Measurements from ENCODE around the gene HS2ST1. TPM values are rescaled to one million over a fixed set of nuclear protein-coding genes. Genes with fewer than 3 reads are reported as not detected.
A peak's percentile ranks its signal among the peaks of the same experiment; 100 is the strongest.

The HS2ST1 gene
- polyA plus RNA-seq, 1 donor (not counting 4 experiments of a cell fraction or from before 2014, with no cell fraction given): 18.7 TPM

GRCh38 chr1:86913399-86913895, 988 bp upstream of the HS2ST1 start:
- Histone ChIP-seq H3K9ac (ENCODE audit: control insufficient read depth, extremely low read depth, insufficient read depth, low read length) (peak overlapping the region; percentile 100), H3K4me1 (ENCODE audit: control insufficient read depth, extremely low read depth, insufficient read depth, low read length) (peaks cover 9% of the 10 kb centered on the region), H3K27ac (ENCODE audit: control insufficient read depth, insufficient read depth, low read length) (peak overlapping the region; percentile 100), H4K20me1 (ENCODE audit: control insufficient read depth, extremely low read depth, insufficient read depth, low read length) (peaks cover 3% of the 10 kb centered on the region), H3K4me3 (ENCODE audit: control insufficient read depth in 2 of 3, extremely low read depth in 1 of 3, insufficient read depth in 2 of 3, low read depth in 1 of 3, low read length in 3 of 3) (peak overlapping the region; percentile 78 to 100 (median 100)), H3K9me1 (ENCODE audit: control insufficient read depth, extremely low read depth, insufficient read depth, low read length) (no peaks in the 10 kb centered on the region), H3K4me2 (ENCODE audit: control insufficient read depth, extremely low read depth, insufficient read depth, low read depth, low read length) (peak overlapping the region; percentile 89), H3K36me3 (ENCODE audit: control insufficient read depth in 2 of 2, extremely low read depth in 1 of 2, insufficient read depth in 2 of 2, low read length in 2 of 2) (peaks cover 0 to 17% of the 10 kb centered on the region in 2 experiments), H3K79me2 (ENCODE audit: control insufficient read depth, insufficient read depth, low read length) (peaks cover 88% of the 10 kb centered on the region), H3K27me3 (ENCODE audit: control insufficient read depth, extremely low read depth, insufficient read depth, low read length) (no peaks in the 10 kb centered on the region), H3K9me3 (ENCODE audit: control insufficient read depth, low read depth, low read length) (no peaks in the 10 kb centered on the region), H2AFZ (ENCODE audit: control insufficient read depth, low read length) (peak overlapping the region; percentile 100)
- FAIRE-seq (peak; percentile 39), DNase-seq (ENCODE audit: low read depth, low spot score) (no peak)
- TF ChIP-seq EZH2 (IDR thresholded peaks at IDR 0.05; ENCODE audit: low read length): no peak
- no peak for TF ChIP-seq CTCF (optimal IDR thresholded peaks at IDR 0.05 in 1 of 3, IDR thresholded peaks at IDR 0.05 in 1 of 3, conservative IDR thresholded peaks at IDR 0.05 in 1 of 3; ENCODE audit: extremely low read depth in 1 of 3, insufficient read depth in 2 of 3, low read length in 3 of 3)
- dilution Hi-C loops (cut with MboI; ENCODE audit: extremely low pct_ligation_motif_present, low sequenced_read_pairs): no loop called here

- TF ChIP-seq CTCF (optimal IDR thresholded peaks at IDR 0.05 in 1 of 3, IDR thresholded peaks at IDR 0.05 in 1 of 3, conservative IDR thresholded peaks at IDR 0.05 in 1 of 3; ENCODE audit: extremely low read depth in 1 of 3, insufficient read depth in 2 of 3, low read length in 3 of 3) (no peak), EZH2 (IDR thresholded peaks at IDR 0.05; ENCODE audit: low read length) (no peak)
- H4K20me1 ChIP-seq (ENCODE audit: control insufficient read depth, extremely low read depth, insufficient read depth, low read length): peaks cover 3% of the 10 kb centered on the region
- peak within 1 kb of the TSS; percentile 100 for H3K9ac ChIP-seq (ENCODE audit: control insufficient read depth, extremely low read depth, insufficient read depth, low read length)
- peak; percentile 99 for DNase-seq (ENCODE audit: low read depth, low spot score)
- peak; percentile 67 for FAIRE-seq
- peak within 1 kb of the TSS; percentile 100 for H3K27ac ChIP-seq (ENCODE audit: control insufficient read depth, insufficient read depth, low read length)
- H3K27me3 ChIP-seq (ENCODE audit: control insufficient read depth, extremely low read depth, insufficient read depth, low read length): no peaks in the 10 kb centered on the region
- H3K9me3 ChIP-seq (ENCODE audit: control insufficient read depth, low read depth, low read length): no peaks in the 10 kb centered on the region
- H3K4me1 ChIP-seq (ENCODE audit: control insufficient read depth, extremely low read depth, insufficient read depth, low read length): peaks cover 9% of the 10 kb centered on the region
- no peaks in the 10 kb centered on the region for H3K9me1 ChIP-seq (ENCODE audit: control insufficient read depth, extremely low read depth, insufficient read depth, low read length)
- peak within 1 kb of the TSS; percentile 92 to 100 (median 100) for H3K4me3 ChIP-seq (ENCODE audit: control insufficient read depth in 2 of 3, extremely low read depth in 1 of 3, insufficient read depth in 2 of 3, low read depth in 1 of 3, low read length in 3 of 3)
- dilution Hi-C loops (cut with MboI; ENCODE audit: extremely low pct_ligation_motif_present, low sequenced_read_pairs): no loop called here
- H3K79me2 ChIP-seq (ENCODE audit: control insufficient read depth, insufficient read depth, low read length): peaks cover 84% of the 10 kb centered on the region
- H3K4me2 ChIP-seq (ENCODE audit: control insufficient read depth, extremely low read depth, insufficient read depth, low read depth, low read length): peak within 1 kb of the TSS; percentile 89
- peaks cover 0 to 17% of the 10 kb centered on the region in 2 experiments for H3K36me3 ChIP-seq (ENCODE audit: control insufficient read depth in 2 of 2, extremely low read depth in 1 of 2, insufficient read depth in 2 of 2, low read length in 2 of 2)
- H2AFZ ChIP-seq (ENCODE audit: control insufficient read depth, low read length): peak within 1 kb of the TSS; percentile 100
Measured at GRCh38 chr1:86913896-86914600, 387 bp upstream of the HS2ST1 start, which contains the start of gene SELENOF. TSS of gene SELENOF (minus strand) at chr1:86914126. CDS start at chr1:86914111, 15 bp downstream.

All from keratinocyte (primary cell).